HG02610 (cell line): Measurements from ENCODE around the gene STX18.

Source experiments
- ATAC-seq: cut with Tn5 transposase; IDR thresholded peaks from one replicate; pipeline ENCODE4 v1.9.1; 2021; ENCODE audit warnings: mild to moderate bottlenecking, moderate library complexity; ENCODE audit not compliant: unreplicated experiment

Gene STX18

DNA sequence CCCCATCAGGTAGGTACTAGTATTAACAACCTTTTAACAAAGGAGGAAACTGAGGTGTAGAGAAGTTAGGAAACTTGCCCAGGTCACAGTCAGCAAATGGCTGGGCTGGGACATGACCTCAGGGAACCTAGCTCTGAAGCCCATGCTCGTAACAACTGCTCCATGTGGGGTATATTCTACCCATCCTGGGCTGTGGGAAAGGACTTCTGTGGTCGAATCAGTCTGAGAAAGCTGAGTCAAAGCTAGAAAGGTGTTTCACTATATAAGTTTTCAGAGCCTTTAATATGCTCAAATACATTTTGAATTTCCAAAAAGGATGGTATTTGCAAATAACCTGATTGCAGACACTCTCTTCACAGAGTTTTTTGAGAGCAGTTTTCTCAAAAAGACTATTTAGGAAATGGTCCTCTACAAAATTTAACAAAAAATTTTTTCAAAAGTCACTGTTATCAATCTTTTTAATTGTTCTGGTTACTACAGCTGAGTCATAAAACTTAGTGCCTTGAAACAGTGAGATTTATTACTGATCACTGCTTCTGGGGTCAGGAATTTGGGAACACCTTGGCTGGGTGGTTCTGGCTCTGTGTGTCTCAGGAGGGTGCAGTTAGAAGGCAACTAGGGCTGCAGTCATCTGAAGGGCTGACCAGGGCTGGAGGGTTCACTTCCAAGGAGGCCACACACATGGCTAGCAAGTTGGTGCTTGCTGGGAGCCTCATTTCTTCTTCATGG lies 101.4 kb downstream of the STX18 start:
- ATAC-seq = peak; percentile 77

DNA sequence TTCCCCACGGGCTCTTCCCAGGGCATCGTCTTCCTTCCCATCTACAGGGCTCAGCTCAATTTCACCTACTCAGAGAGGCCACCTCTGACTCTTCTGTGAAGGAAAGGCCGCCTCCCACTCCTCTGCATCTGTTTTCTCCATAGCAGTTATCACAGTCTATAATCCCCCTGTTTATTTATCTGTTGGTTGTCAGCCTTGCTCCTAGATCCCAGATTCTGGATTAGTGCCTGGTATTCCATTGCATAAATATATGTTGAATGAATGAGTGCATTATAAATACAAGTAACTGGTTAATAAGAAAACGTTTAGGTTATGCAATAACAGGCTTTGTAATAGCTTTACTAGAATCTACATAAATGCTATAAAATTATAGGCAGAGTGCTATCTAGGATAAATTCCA lies 102.1 kb downstream of the STX18 start:
- no peak for ATAC-seq

- no peak for ATAC-seq
Observed at GRCh38 chr4:4438891-4439290, 103.0 kb downstream of the STX18 start.

DNA sequence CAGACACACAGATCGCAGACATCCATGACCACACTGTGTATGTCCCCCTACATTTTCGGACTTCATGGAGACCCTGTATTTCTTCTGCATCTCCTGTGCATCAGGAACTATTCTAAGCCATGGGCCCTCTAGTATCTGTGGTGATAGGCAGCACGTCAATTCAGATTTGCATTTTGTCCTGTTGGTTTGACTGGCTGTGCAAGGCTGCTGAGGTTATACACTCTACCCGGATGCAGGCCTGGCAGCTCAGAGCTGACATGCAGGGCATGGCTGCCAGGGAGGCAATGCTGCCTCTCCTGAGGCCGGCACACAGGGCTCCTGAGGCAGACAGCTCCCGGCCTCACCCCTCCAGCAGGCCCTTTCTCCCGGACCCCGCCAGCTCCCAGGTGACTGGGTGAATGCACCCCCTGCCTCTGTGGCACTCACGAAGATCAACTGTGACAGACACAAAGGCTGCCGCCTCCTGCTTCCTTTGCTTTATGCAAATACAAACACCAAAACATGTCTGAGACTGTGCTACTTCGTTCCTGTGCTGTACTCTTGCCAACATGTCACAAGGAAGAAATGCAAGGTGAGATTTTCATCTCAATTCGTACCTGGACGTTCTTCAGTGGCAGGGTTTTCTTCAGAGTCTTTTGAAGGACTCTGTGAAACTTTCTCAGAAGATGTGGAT lies 103.9 kb downstream of the STX18 start:
- no peak for ATAC-seq

DNA sequence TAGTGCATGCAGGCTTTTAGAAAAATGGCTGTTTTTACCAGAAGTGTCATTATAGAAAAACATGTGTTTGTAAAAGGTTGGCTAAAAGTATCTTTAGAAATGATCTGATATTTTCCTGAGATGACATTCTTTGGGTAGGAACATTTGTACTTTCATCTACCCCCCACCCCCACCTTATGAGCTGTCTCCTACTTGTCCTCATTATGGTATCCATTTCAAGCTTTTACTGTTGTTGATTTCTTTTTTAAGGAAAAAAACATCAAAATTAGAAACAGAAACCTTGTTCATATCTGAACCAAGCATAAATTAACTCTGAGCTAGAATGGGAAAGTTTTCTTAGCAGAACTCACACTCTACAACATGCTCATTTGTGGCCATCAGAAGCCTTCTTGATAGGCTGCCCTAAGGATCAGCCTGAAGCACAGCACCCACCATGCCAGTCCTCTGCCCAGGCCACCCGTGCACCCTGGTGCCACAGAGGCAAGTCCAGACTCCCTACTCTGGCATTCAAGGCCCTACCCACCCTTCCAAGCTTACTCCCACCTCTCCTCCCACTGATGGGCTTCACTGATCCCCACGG lies 105.5 kb downstream of the STX18 start:
- ATAC-seq = no peak

- ATAC-seq = no peak
Observed at GRCh38 chr4:4433941-4434340, 107.9 kb downstream of the STX18 start.

GRCh38 chr4:4432341-4433125 lies 109.3 kb downstream of the STX18 start:
- no peak for ATAC-seq

- ATAC-seq = no peak
Observed at GRCh38 chr4:4430492-4431195, 111.2 kb downstream of the STX18 start.

- no peak for ATAC-seq
Observed at GRCh38 chr4:4428966-4429875, 112.6 kb downstream of the STX18 start.

GRCh38 chr4:4427886-4428285 lies 114.0 kb downstream of the STX18 start:
- no peak for ATAC-seq

DNA sequence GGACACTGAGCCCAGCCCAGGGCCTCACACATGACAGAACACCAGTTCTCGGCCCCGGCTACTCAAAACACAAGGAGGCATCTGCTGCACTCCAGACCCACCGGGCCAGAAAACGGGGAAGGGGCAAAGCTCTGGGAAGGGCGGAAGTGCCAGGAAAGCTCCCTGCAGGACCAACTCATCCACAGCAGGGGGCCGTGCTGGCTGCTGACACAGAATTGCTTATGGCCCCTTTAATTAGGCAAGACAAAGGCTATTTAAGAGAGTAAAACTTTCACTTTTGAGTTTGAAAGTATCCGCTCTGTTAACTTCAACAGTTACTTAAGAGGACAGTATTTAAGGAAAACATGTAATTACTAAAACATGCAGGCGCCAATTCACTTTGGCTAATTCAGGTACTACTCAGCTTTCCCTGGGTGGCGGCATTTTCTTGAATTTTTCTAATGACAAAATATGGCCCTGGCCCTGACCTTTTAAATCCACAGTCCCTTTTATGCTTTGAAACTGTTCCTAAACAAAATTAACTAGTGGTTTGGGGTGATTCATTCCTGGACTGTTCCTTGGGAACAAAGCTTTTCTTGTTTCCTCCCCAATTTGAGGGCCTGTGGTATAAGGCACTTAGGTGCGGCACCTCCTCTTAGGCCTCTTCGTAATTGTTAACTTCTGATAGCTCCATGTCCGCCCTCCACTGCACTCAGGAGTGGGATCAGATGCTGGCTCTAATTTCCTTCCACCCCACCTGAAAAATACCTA lies 114.6 kb downstream of the STX18 start:
- ATAC-seq = no peak

GRCh38 chr4:4426511-4427120 lies 115.2 kb downstream of the STX18 start:
- no peak for ATAC-seq

DNA sequence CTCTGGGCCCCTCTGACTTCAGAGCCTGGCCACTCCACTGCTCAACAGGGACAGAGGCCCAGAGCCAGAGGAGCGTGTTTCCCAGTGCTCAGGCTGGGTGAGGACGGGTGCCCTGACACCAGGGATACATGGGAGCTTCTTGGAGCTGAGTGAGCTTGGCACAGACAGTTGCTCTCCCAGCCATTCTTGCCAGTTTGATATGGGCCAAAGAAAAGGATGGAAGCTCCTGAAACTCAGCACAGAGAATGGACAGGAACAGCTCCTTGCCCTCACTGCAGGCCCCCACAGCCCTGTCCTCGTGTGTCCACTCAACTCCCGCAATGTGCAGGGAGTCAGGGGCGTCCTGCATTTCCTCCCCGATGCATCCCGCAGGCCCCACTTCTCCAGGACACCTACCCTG lies 116.2 kb downstream of the STX18 start:
- ATAC-seq = no peak

DNA sequence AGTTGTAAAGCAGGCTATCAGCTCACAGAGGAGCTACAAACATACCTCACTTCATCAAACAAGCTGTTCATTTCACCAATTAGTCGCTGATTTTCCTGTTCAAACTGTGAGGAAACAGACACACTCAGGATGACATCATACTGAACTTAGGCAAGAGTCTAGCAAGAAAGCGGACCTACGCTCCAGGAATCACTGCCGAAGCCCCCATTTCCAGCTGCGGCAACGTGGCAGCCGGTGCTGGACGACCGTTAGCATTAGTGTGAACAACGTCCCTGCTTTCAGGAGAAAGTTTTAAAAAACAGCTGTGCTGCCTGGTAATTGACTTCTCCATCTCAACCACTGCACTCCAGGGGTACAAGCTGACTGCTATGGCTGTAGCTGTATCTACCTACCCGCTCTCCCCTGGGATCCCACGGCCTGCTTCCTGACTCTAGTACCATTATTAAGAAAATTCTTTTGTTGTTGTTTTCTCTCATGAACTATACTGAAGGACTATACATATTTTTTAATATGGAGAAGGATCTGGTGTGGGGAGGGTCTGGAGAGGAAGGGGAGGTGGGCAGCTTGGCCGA lies 116.6 kb downstream of the STX18 start:
- ATAC-seq = no peak

DNA sequence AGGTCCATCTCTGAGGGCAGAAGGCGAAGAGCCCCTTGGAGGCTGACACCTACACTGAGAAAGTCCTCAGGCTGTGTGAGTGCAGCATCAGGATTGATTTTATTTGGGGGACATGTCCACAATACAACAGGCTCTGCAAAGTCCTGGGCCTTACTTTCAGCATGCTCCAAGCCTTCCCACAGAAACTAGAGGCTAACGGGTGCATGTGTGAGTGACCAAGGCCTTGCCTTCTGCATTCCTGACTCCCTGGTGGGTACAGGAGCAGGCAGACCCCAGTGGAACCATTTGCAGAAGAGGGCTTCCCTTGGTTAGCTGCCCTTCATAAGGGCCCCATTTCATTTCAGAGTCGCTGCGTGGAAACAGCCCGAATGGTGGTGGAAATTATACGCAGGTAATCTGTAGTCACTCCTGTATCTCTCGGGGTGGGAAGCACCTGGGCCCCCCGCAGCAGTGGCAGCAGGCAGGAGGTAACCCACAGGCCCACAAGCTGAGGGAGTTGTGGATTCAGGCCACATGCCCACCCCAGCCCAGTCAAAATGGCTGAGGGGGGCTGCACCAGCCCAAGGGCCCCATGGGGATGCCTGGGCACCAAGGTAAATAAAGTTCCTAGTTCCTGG lies 117.2 kb downstream of the STX18 start:
- ATAC-seq = no peak

DNA sequence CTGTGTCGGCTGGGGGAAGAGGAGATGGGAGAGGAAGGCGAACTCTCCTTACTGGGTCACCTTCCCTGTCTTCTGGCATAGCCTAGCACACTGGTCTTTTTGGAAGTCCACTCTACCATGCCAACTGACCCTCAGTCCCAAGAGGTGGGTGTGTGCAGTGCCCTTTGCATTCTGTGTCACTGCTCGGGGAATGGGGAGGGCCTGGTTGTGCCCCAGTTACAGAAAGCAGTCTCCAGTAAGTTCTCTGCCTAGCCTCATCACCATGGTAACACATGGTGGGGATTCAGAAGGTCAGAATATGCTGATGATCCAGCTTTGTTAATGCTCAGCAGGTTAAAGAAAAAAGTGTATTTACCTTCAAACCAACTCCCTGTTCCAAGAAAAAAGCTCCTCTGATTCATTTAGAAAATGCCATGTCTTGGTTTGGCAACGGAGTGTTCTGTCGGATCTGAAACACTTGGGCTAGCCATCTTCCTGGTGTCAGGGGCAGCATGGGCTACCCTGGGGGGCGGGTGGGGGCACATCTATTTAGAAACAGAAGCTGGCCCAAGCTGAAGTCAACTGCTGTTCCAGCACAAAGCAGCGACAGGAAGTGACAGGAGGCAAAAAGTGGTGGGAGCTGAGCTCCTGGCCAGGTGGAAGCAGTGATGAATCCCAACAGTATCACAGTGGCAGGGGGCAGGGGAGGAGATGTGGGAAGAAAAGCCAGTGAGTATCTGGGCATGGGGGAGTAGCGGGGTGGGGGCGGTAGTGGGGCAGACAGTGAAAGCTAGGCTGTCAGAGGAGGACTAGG lies 117.9 kb downstream of the STX18 start:
- ATAC-seq = no peak

DNA sequence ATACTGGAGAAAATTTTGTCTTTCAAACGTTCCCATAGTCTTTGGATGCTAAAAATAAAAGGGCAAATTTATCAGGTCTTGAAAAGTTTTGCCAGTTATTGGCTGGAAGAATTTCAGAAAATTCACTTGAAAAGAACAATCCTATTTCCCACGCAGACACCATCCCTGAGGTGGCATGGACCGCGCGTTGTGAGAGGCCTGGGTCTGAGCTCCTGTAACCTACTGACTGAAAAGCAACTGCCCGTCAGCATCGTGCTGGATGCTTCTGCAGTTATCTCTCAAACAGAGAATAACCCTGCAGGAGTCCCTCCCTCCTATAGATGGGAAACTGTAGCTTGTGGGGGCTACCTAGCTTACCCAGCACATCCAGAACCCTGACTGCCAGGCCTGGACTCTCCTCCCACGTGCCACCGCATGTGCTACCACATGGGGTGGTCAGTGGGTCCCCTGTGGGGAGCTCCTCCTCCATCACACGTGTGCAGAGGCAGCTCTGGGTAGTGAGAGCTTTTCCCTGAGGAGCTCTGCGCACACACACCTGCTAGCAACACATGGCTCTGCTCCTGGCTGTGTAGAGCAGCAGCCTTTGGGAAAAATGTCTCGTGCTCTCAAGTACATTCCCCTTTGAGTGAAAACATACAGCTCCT lies 118.9 kb downstream of the STX18 start:
- ATAC-seq = no peak
